Astrocyte (in vitro differentiated cells and primary cell): ENCODE measurements around the gene LRRTM4.

Experiments
- CTCF ChIP-seq: IDR thresholded peaks from 2 replicates; pipeline ENCODE4 v1.5.1; 2011; ENCODE audit warnings: low read depth, mild to moderate bottlenecking, inconsistent platforms, low read length, moderate library complexity; ENCODE audit not compliant: insufficient read depth
- EZH2 ChIP-seq: IDR thresholded peaks from 2 replicates; pipeline ENCODE4 v1.6.1; 2012; ENCODE audit warnings: mild to moderate bottlenecking, low read length, inconsistent platforms; ENCODE audit not compliant: insufficient read depth

- no peak for TF ChIP-seq CTCF
- TF ChIP-seq EZH2, result no peak
Observed at GRCh38 chr2:77521548-77521891, 656 bp downstream of the LRRTM4 start.
